GM19043 (cell line): ENCODE results near the gene ORAI1.
"Not testable (repeated sequence)": the region's sequence is repeated elsewhere in the genome, so short reads cannot be mapped to it uniquely, and the experiment has no call there.

Experiments used
- ATAC-seq: cut with Tn5 transposase; IDR thresholded peaks from one replicate; pipeline ENCODE4 v1.9.1; 2021; ENCODE audit warnings: low read depth; ENCODE audit not compliant: unreplicated experiment

The ORAI1 gene

GRCh38 chr12:121641343-121641630 is 15.0 kb downstream of the ORAI1 start:
- ATAC-seq = no peak

GRCh38 chr12:121648458-121649028 is 22.2 kb downstream of the ORAI1 start:
- no peak for ATAC-seq

GRCh38 chr12:121649322-121649721 is 23.0 kb downstream of the ORAI1 start:
- no peak for ATAC-seq

- ATAC-seq = no peak
These were observed 23.6 kb downstream of the ORAI1 start for GRCh38 chr12:121649819-121650353.

GRCh38 chr12:121651320-121651719 is 25.0 kb downstream of the ORAI1 start:
- ATAC-seq = no peak

- no peak for ATAC-seq
These were observed 26.6 kb downstream of the ORAI1 start for GRCh38 chr12:121652767-121653497.

GRCh38 chr12:121653999-121654398 is 27.7 kb downstream of the ORAI1 start:
- no peak for ATAC-seq

- ATAC-seq = no peak
These were observed 29.8 kb downstream of the ORAI1 start for GRCh38 chr12:121656122-121656521.

GRCh38 chr12:121657305-121658008 is 31.1 kb downstream of the ORAI1 start:
- no peak for ATAC-seq

- not testable (repeated sequence) for ATAC-seq
These were observed 35.2 kb downstream of the ORAI1 start for GRCh38 chr12:121661353-121662105.

GRCh38 chr12:121663610-121663929 is 37.2 kb downstream of the ORAI1 start:
- no peak for ATAC-seq

GRCh38 chr12:121666829-121667228 is 40.5 kb downstream of the ORAI1 start:
- not testable (repeated sequence) for ATAC-seq

- no peak for ATAC-seq
These were observed 42.6 kb downstream of the ORAI1 start for GRCh38 chr12:121668750-121669520.

GRCh38 chr12:121669521-121669900 is 43.2 kb downstream of the ORAI1 start, which contains the start of gene MORN3:
Gene MORN3 (minus strand): TSS chr12:121669654. CDS start chr12:121669483, 171 bp downstream.
- no peak for ATAC-seq

GRCh38 chr12:121673013-121673511 is 46.7 kb downstream of the ORAI1 start:
- no peak for ATAC-seq

- ATAC-seq = no peak
These were observed 49.9 kb downstream of the ORAI1 start for GRCh38 chr12:121676190-121676589.

- no peak for ATAC-seq
These were observed 52.0 kb downstream of the ORAI1 start for GRCh38 chr12:121678305-121678704.

GRCh38 chr12:121678716-121679300 is 52.5 kb downstream of the ORAI1 start:
- no peak for ATAC-seq

GRCh38 chr12:121679661-121680197 is 53.4 kb downstream of the ORAI1 start:
- ATAC-seq = not testable (repeated sequence)
